Stimulated activated CD8-positive, alpha-beta memory T cell treated with anti-CD3 and anti-CD28 coated beads, Interleukin-7, amount 100 ng/mL, for 48 hours (primary cell): Measurements from ENCODE around the gene ZBTB20.

Experiments used
- DNase-seq, 2 donors: peaks; one replicate each; pipeline ENCODE4 v3.0.0-alpha.2; 2020; ENCODE audit warnings: low read depth in 1 of 2; ENCODE audit errors: extremely low read depth in 1 of 2

The ZBTB20 gene

GRCh38 chr3:114794894-114795630 is 352.0 kb downstream of the ZBTB20 start:
- DNase-seq = no peak

GRCh38 chr3:114792159-114792918 is 354.7 kb downstream of the ZBTB20 start:
- DNase-seq = no peak

GRCh38 chr3:114790752-114791151 is 356.3 kb downstream of the ZBTB20 start:
- DNase-seq = no peak

GRCh38 chr3:114789803-114790202 is 357.3 kb downstream of the ZBTB20 start:
- DNase-seq = no peak

GRCh38 chr3:114775395-114775794 is 371.7 kb downstream of the ZBTB20 start:
- DNase-seq = no peak

- no peak for DNase-seq
These were observed 376.2 kb downstream of the ZBTB20 start for GRCh38 chr3:114770874-114771273.

- DNase-seq = no peak
These were observed 383.0 kb downstream of the ZBTB20 start for GRCh38 chr3:114764056-114764492.

GRCh38 chr3:114762144-114762543 is 384.9 kb downstream of the ZBTB20 start:
- DNase-seq = no peak

- DNase-seq = no peak
These were observed 386.4 kb downstream of the ZBTB20 start for GRCh38 chr3:114760679-114761078.

- no peak for DNase-seq
These were observed 388.0 kb downstream of the ZBTB20 start for GRCh38 chr3:114758831-114759699.

GRCh38 chr3:114756506-114757279 is 390.4 kb downstream of the ZBTB20 start:
- no peak for DNase-seq

- no peak for DNase-seq
These were observed 400.6 kb downstream of the ZBTB20 start for GRCh38 chr3:114746502-114746901.

GRCh38 chr3:114745322-114746240 is 401.5 kb downstream of the ZBTB20 start:
- no peak for DNase-seq

- DNase-seq = no peak
These were observed 403.2 kb downstream of the ZBTB20 start for GRCh38 chr3:114743746-114744485.

GRCh38 chr3:114741066-114741465 is 406.0 kb downstream of the ZBTB20 start:
- DNase-seq = no peak

- no peak for DNase-seq
These were observed 407.5 kb downstream of the ZBTB20 start for GRCh38 chr3:114739627-114740026.

GRCh38 chr3:114732353-114732752 is 414.7 kb downstream of the ZBTB20 start:
- no peak for DNase-seq

GRCh38 chr3:114730397-114730796 is 416.7 kb downstream of the ZBTB20 start:
- DNase-seq = no peak

GRCh38 chr3:114727373-114727772 is 419.7 kb downstream of the ZBTB20 start:
- DNase-seq = no peak
